ENCODE results near the gene NRIP1.

Gene NRIP1

GRCh38 chr21:15037095-15037899, 27.5 kb downstream of the NRIP1 start:
- no peaks in the 10 kb centered on the region for H3K9me3 ChIP-seq (ENCODE audit: insufficient read depth, low read length)
- no peak overlapping the region for H2AFZ ChIP-seq (ENCODE audit: low read depth, low read length, severe bottlenecking)
- no peak overlapping the region for H3K9ac ChIP-seq (ENCODE audit: low read length)
- no peaks in the 10 kb centered on the region for H3K27me3 ChIP-seq (ENCODE audit: low read length)
- no peaks in the 10 kb centered on the region for H3F3A ChIP-seq (ENCODE audit: insufficient read depth)
- no peak for TF ChIP-seq EZH2phosphoT487 (conservative IDR thresholded peaks at IDR 0.05; ENCODE audit: low read length)
- H3K4me3 ChIP-seq (ENCODE audit: insufficient read depth, low read length, poor library complexity, severe bottlenecking), result no peak overlapping the region
- no peaks in the 10 kb centered on the region for H4K20me1 ChIP-seq (ENCODE audit: low read depth, low read length)
- H3K4me2 ChIP-seq (ENCODE audit: low read depth, low read length, poor library complexity, severe bottlenecking), result no peak overlapping the region
- H3K27ac ChIP-seq (ENCODE audit: low read depth, low read length), result no peak overlapping the region
- no peaks in the 10 kb centered on the region for H3K9me2 ChIP-seq (replicated peaks; ENCODE audit: insufficient read depth, low read length)
- H3K36me3 ChIP-seq (ENCODE audit: low read length), result no peaks in the 10 kb centered on the region
- H3K79me2 ChIP-seq (ENCODE audit: insufficient read depth, low read length), result no peaks in the 10 kb centered on the region

DNA sequence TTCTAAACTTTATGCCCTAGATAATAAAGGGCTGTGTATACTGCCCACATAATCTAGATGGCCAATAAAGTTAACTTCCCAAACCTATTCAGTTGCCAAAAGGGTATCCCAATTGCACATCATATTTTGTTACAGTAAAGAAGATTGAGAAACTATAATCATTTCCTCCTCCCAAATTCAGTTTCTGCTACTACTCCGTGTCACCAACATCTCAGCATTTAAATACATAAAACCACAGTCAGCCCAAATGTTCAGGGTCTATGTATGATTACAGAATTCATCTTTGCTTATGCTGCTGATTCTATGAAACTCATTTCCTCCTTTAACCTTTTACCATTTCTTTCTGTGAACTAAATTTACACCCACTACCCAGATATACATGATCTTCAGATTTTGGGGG, 28.6 kb downstream of the NRIP1 start:
- no peak overlapping the region for H3K4me3 ChIP-seq (ENCODE audit: insufficient read depth, low read length, poor library complexity, severe bottlenecking)
- H4K20me1 ChIP-seq (ENCODE audit: low read depth, low read length), result no peaks in the 10 kb centered on the region
- no peak overlapping the region for H2AFZ ChIP-seq (ENCODE audit: low read depth, low read length, severe bottlenecking)
- H3K36me3 ChIP-seq (ENCODE audit: low read length), result no peaks in the 10 kb centered on the region
- no peaks in the 10 kb centered on the region for H3K79me2 ChIP-seq (ENCODE audit: insufficient read depth, low read length)
- H3K4me2 ChIP-seq (ENCODE audit: low read depth, low read length, poor library complexity, severe bottlenecking), result no peak overlapping the region
- H3K9me2 ChIP-seq (replicated peaks; ENCODE audit: insufficient read depth, low read length), result no peaks in the 10 kb centered on the region
- TF ChIP-seq EZH2phosphoT487 (conservative IDR thresholded peaks at IDR 0.05; ENCODE audit: low read length), result no peak
- TF ChIP-seq, protein P1, sequence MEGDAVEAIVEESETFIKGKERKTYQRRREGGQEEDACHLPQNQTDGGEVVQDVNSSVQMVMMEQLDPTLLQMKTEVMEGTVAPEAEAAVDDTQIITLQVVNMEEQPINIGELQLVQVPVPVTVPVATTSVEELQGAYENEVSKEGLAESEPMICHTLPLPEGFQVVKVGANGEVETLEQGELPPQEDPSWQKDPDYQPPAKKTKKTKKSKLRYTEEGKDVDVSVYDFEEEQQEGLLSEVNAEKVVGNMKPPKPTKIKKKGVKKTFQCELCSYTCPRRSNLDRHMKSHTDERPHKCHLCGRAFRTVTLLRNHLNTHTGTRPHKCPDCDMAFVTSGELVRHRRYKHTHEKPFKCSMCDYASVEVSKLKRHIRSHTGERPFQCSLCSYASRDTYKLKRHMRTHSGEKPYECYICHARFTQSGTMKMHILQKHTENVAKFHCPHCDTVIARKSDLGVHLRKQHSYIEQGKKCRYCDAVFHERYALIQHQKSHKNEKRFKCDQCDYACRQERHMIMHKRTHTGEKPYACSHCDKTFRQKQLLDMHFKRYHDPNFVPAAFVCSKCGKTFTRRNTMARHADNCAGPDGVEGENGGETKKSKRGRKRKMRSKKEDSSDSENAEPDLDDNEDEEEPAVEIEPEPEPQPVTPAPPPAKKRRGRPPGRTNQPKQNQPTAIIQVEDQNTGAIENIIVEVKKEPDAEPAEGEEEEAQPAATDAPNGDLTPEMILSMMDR (IDR thresholded peaks at IDR 0.05; ENCODE audit: insufficient read depth, low read length, poor library complexity, severe bottlenecking), result no peak
- no peak overlapping the region for H3K27ac ChIP-seq (ENCODE audit: low read depth, low read length)
- no peaks in the 10 kb centered on the region for H3K9me3 ChIP-seq (ENCODE audit: insufficient read depth, low read length)
- no peaks in the 10 kb centered on the region for H3F3A ChIP-seq (ENCODE audit: insufficient read depth)
- H3K27me3 ChIP-seq (ENCODE audit: low read length), result no peaks in the 10 kb centered on the region
- no peak overlapping the region for H3K9ac ChIP-seq (ENCODE audit: low read length)

- Histone ChIP-seq H3K9ac (ENCODE audit: low read length) (no peak overlapping the region), H3K27ac (ENCODE audit: low read depth, low read length) (no peak overlapping the region), H2AFZ (ENCODE audit: low read depth, low read length, severe bottlenecking) (no peak overlapping the region), H3K4me3 (ENCODE audit: insufficient read depth, low read length, poor library complexity, severe bottlenecking) (no peak overlapping the region), H3K9me2 (replicated peaks; ENCODE audit: insufficient read depth, low read length) (no peaks in the 10 kb centered on the region), H3K27me3 (ENCODE audit: low read length) (no peaks in the 10 kb centered on the region), H3F3A (ENCODE audit: insufficient read depth) (no peaks in the 10 kb centered on the region), H3K79me2 (ENCODE audit: insufficient read depth, low read length) (no peaks in the 10 kb centered on the region), H3K36me3 (ENCODE audit: low read length) (no peaks in the 10 kb centered on the region), H4K20me1 (ENCODE audit: low read depth, low read length) (no peaks in the 10 kb centered on the region), H3K4me2 (ENCODE audit: low read depth, low read length, poor library complexity, severe bottlenecking) (no peak overlapping the region), H3K9me3 (ENCODE audit: insufficient read depth, low read length) (no peaks in the 10 kb centered on the region)
- TF ChIP-seq, protein P1 (IDR thresholded peaks at IDR 0.05; ENCODE audit: insufficient read depth, low read length, poor library complexity, severe bottlenecking), result no peak
- no peak for TF ChIP-seq EZH2phosphoT487 (conservative IDR thresholded peaks at IDR 0.05; ENCODE audit: low read length)
Measured at GRCh38 chr21:15034126-15034853, 30.5 kb downstream of the NRIP1 start.

Data from SU-DHL-6 (cell line).